Activated CD8-positive, alpha-beta memory T cell treated with anti-CD3 and anti-CD28 coated beads, Interleukin-2, amount 10 ng/mL, durations not matched to agents 7 days and 5 days (primary cell): ENCODE results near the gene RBM19. TPM values are rescaled to one million over a fixed set of nuclear protein-coding genes. Genes with fewer than 3 reads are reported as not detected.

Experiments
- ATAC-seq: fragments of 150-1000 bp; cut with Tn5 transposase; one replicate; pipeline ENCODE4 v1.10.0; 2021; ENCODE audit warnings: moderate library complexity
- CTCF ChIA-PET: fragments of 350-600 bp; sonication (Branson Sonifier 250); formaldehyde crosslinking; loops from one replicate; lab custom pipeline; 2021; ENCODE audit warnings: antibody characterized with exemption; lab: Charles Lee
- DNase-seq: peaks from one replicate; pipeline ENCODE4 v3.0.0-alpha.2; 2020
- H3K27ac Mint-ChIP-seq: one replicate; pipeline ENCODE4 v1.8.0; 2021; ENCODE audit warnings: mild to moderate bottlenecking, mixed read lengths
- H3K27me3 Mint-ChIP-seq: one replicate; pipeline ENCODE4 v1.8.0; 2021; ENCODE audit warnings: mixed read lengths
- H3K36me3 Mint-ChIP-seq: one replicate; pipeline ENCODE4 v1.8.0; 2021; ENCODE audit warnings: mild to moderate bottlenecking, mixed read lengths
- H3K4me1 Mint-ChIP-seq: one replicate; pipeline ENCODE4 v1.8.0; 2021; ENCODE audit warnings: mixed read lengths
- H3K4me3 Mint-ChIP-seq: one replicate; pipeline ENCODE4 v1.8.0; 2021; ENCODE audit warnings: mild to moderate bottlenecking, moderate library complexity, mixed read lengths
- H3K9me3 Mint-ChIP-seq: one replicate; pipeline ENCODE4 v1.8.0; 2022; ENCODE audit warnings: low read depth, mixed read lengths
- total RNA-seq, 2 experiments: library from RNA; stranded (reverse); gene quantifications; one replicate each; pipeline ENCODE4 v1.2.3, GENCODE V29; 2021

RBM19 gene
- total RNA-seq, 2 experiments from 2014 or later: 39.8 to 55.7 TPM

- Mint-ChIP-seq H3K36me3 (peaks cover 4% of the 10 kb centered on the region), H3K27me3 (no peaks in the 10 kb centered on the region), H3K27ac (no peak overlapping the region), H3K9me3 (no peaks in the 10 kb centered on the region), H3K4me1 (no peaks in the 10 kb centered on the region), H3K4me3 (no peak overlapping the region)
- CTCF ChIA-PET: no interaction called here
- ATAC-seq (no peak), DNase-seq (no peak)
Observed at GRCh38 chr12:113880326-113880725, 85.8 kb downstream of the RBM19 start.

GRCh38 chr12:113879658-113880057, 86.5 kb downstream of the RBM19 start:
- Mint-ChIP-seq H3K4me3 (no peak overlapping the region), H3K4me1 (no peaks in the 10 kb centered on the region), H3K27ac (no peak overlapping the region), H3K27me3 (no peaks in the 10 kb centered on the region), H3K36me3 (peaks cover 1% of the 10 kb centered on the region), H3K9me3 (no peaks in the 10 kb centered on the region)
- CTCF ChIA-PET: no interaction called here
- DNase-seq: no peak
- no peak for ATAC-seq

- no peaks in the 10 kb centered on the region for H3K9me3 Mint-ChIP-seq
- DNase-seq (no peak), ATAC-seq (no peak)
- no peaks in the 10 kb centered on the region for H3K27me3 Mint-ChIP-seq
- no peaks in the 10 kb centered on the region for H3K36me3 Mint-ChIP-seq
- H3K27ac Mint-ChIP-seq: no peak overlapping the region
- H3K4me3 Mint-ChIP-seq: no peak overlapping the region
- no peaks in the 10 kb centered on the region for H3K4me1 Mint-ChIP-seq
- CTCF ChIA-PET: no interaction called here
Observed at GRCh38 chr12:113877607-113878006, 88.5 kb downstream of the RBM19 start.

GRCh38 chr12:113876160-113876559, 90.0 kb downstream of the RBM19 start:
- Mint-ChIP-seq H3K4me3 (no peak overlapping the region), H3K4me1 (no peaks in the 10 kb centered on the region), H3K27me3 (no peaks in the 10 kb centered on the region), H3K27ac (no peak overlapping the region), H3K36me3 (no peaks in the 10 kb centered on the region), H3K9me3 (no peaks in the 10 kb centered on the region)
- CTCF ChIA-PET: no interaction called here
- DNase-seq (no peak), ATAC-seq (no peak)

GRCh38 chr12:113875691-113876090, 90.4 kb downstream of the RBM19 start:
- no peak for DNase-seq
- Mint-ChIP-seq H3K27me3 (no peaks in the 10 kb centered on the region), H3K4me1 (no peaks in the 10 kb centered on the region), H3K36me3 (no peaks in the 10 kb centered on the region), H3K27ac (no peak overlapping the region), H3K9me3 (no peaks in the 10 kb centered on the region), H3K4me3 (no peak overlapping the region)
- CTCF ChIA-PET: no interaction called here
- no peak for ATAC-seq

GRCh38 chr12:113874999-113875561, 91.0 kb downstream of the RBM19 start:
- no peak for ATAC-seq
- Mint-ChIP-seq H3K36me3 (no peaks in the 10 kb centered on the region), H3K4me3 (no peak overlapping the region), H3K4me1 (no peaks in the 10 kb centered on the region), H3K27me3 (no peaks in the 10 kb centered on the region), H3K9me3 (no peaks in the 10 kb centered on the region), H3K27ac (no peak overlapping the region)
- CTCF ChIA-PET: no interaction called here
- no peak for DNase-seq

- DNase-seq (no peak), ATAC-seq (no peak)
- H3K27me3 Mint-ChIP-seq: no peaks in the 10 kb centered on the region
- no peaks in the 10 kb centered on the region for H3K9me3 Mint-ChIP-seq
- H3K4me1 Mint-ChIP-seq: no peaks in the 10 kb centered on the region
- CTCF ChIA-PET: no interaction called here
- H3K4me3 Mint-ChIP-seq: no peak overlapping the region
- H3K27ac Mint-ChIP-seq: no peak overlapping the region
- H3K36me3 Mint-ChIP-seq: no peaks in the 10 kb centered on the region
Observed at GRCh38 chr12:113874326-113874725, 91.8 kb downstream of the RBM19 start.

GRCh38 chr12:113873740-113874139, 92.4 kb downstream of the RBM19 start:
- CTCF ChIA-PET: no interaction called here
- Mint-ChIP-seq H3K36me3 (no peaks in the 10 kb centered on the region), H3K4me1 (no peaks in the 10 kb centered on the region), H3K27ac (no peak overlapping the region), H3K4me3 (no peak overlapping the region), H3K9me3 (no peaks in the 10 kb centered on the region), H3K27me3 (no peaks in the 10 kb centered on the region)
- DNase-seq (no peak), ATAC-seq (no peak)

GRCh38 chr12:113870890-113871289, 95.2 kb downstream of the RBM19 start:
- ATAC-seq: no peak

GRCh38 chr12:113870035-113870434, 96.1 kb downstream of the RBM19 start:
- no peaks in the 10 kb centered on the region for H3K4me1 Mint-ChIP-seq
- no peaks in the 10 kb centered on the region for H3K27me3 Mint-ChIP-seq
- no peak for DNase-seq
- no peak for ATAC-seq
- H3K27ac Mint-ChIP-seq: no peak overlapping the region
- no peak overlapping the region for H3K4me3 Mint-ChIP-seq
- H3K9me3 Mint-ChIP-seq: no peaks in the 10 kb centered on the region
- H3K36me3 Mint-ChIP-seq: no peaks in the 10 kb centered on the region
- CTCF ChIA-PET: no interaction called here

More at GRCh38 chr12:113870890-113871289, 95.2 kb downstream of the RBM19 start:
- Mint-ChIP-seq H3K36me3 (no peaks in the 10 kb centered on the region), H3K9me3 (no peaks in the 10 kb centered on the region), H3K4me3 (no peak overlapping the region), H3K27me3 (no peaks in the 10 kb centered on the region), H3K27ac (no peak overlapping the region), H3K4me1 (no peaks in the 10 kb centered on the region)
- DNase-seq: no peak
- CTCF ChIA-PET: no interaction called here

GRCh38 chr12:113868365-113868764, 97.8 kb downstream of the RBM19 start:
- Mint-ChIP-seq H3K4me1 (peaks cover 5% of the 10 kb centered on the region), H3K27ac (no peak overlapping the region), H3K36me3 (no peaks in the 10 kb centered on the region), H3K4me3 (no peak overlapping the region), H3K9me3 (no peaks in the 10 kb centered on the region), H3K27me3 (no peaks in the 10 kb centered on the region)
- DNase-seq (no peak), ATAC-seq (no peak)
- CTCF ChIA-PET: no interaction called here

- H3K4me1 Mint-ChIP-seq: peaks cover 16% of the 10 kb centered on the region
- ATAC-seq: no peak
- H3K27me3 Mint-ChIP-seq: no peaks in the 10 kb centered on the region
- CTCF ChIA-PET: no interaction called here
- no peak for DNase-seq
- H3K27ac Mint-ChIP-seq: no peak overlapping the region
- no peaks in the 10 kb centered on the region for H3K36me3 Mint-ChIP-seq
- no peak overlapping the region for H3K4me3 Mint-ChIP-seq
- no peaks in the 10 kb centered on the region for H3K9me3 Mint-ChIP-seq
Observed at GRCh38 chr12:113867258-113867657, 98.9 kb downstream of the RBM19 start.

- Mint-ChIP-seq H3K27me3 (no peaks in the 10 kb centered on the region), H3K36me3 (no peaks in the 10 kb centered on the region), H3K4me1 (peaks cover 22% of the 10 kb centered on the region), H3K27ac (no peak overlapping the region), H3K9me3 (no peaks in the 10 kb centered on the region), H3K4me3 (no peak overlapping the region)
- no peak for ATAC-seq
- DNase-seq: no peak
- CTCF ChIA-PET: no interaction called here
Observed at GRCh38 chr12:113866496-113866895, 99.6 kb downstream of the RBM19 start.

- Mint-ChIP-seq H3K4me3 (no peak overlapping the region), H3K27ac (no peak overlapping the region), H3K36me3 (no peaks in the 10 kb centered on the region), H3K4me1 (peaks cover 24% of the 10 kb centered on the region), H3K27me3 (no peaks in the 10 kb centered on the region), H3K9me3 (no peaks in the 10 kb centered on the region)
- DNase-seq (no peak), ATAC-seq (no peak)
- CTCF ChIA-PET: no interaction called here
Observed at GRCh38 chr12:113863455-113863845, 102.7 kb downstream of the RBM19 start.
